Central memory CD4-positive, alpha-beta T cell (primary cell): Measurements from ENCODE around the gene COL26A1.
A peak's percentile ranks its signal among the peaks of the same experiment; 100 is the strongest.
"Not testable (repeated sequence)": the region's sequence is repeated elsewhere in the genome, so short reads cannot be mapped to it uniquely, and the experiment has no call there.

Experiments used
- DNase-seq: peaks from one replicate; pipeline ENCODE4 v3.0.0; 2022

Gene COL26A1

GRCh38 chr7:101402835-101403234, 40.2 kb downstream of the COL26A1 start:
- DNase-seq, result no peak

GRCh38 chr7:101405474-101406067, 42.9 kb downstream of the COL26A1 start:
- no peak for DNase-seq

- peak; percentile 2 for DNase-seq
Measured at GRCh38 chr7:101410743-101411507, 48.2 kb downstream of the COL26A1 start.

GRCh38 chr7:101411508-101411874, 48.8 kb downstream of the COL26A1 start:
- no peak for DNase-seq

DNA sequence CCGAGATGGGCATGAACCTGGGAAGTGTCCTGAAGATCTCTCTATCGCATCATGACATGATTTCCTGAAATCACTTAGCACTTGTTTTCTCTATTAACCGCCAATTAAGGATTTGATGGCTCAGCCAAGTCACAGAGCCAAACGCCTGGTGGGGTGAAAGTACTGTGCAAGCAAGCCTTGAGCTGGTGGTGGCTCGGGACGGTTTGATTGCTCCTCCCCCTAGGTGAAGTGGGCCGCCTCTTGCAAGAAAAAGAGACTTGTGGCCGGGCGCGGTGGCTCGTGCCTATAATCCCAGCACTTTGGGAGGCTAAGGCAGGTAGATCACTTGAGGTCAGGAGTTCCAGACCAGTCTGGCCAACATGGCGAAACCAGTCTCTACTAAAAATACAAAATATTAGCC, 50.3 kb downstream of the COL26A1 start:
- no peak for DNase-seq

GRCh38 chr7:101418694-101419093, 56.0 kb downstream of the COL26A1 start:
- no peak for DNase-seq

DNA sequence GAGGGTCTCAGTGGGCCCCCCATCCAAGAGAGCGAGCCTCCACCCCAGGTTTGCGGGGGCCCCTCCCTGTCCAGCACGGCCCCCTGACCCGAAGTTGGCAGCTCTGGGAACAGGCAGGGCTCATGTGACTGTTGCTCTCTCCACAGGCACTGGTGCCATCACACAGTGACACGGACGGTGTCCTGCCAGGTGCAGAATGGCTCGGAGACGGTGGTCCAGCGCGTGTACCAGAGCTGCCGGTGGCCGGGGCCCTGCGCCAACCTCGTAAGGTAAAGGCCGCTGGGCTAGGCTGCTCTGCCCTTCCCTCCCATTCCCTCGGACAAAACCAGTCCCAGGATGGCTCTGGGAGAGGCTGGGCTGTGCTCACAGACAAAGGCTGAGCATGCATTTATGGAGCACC, 57.2 kb downstream of the COL26A1 start:
- no peak for DNase-seq

- DNase-seq, result no peak
Measured at GRCh38 chr7:101420436-101420835, 57.8 kb downstream of the COL26A1 start.

DNA sequence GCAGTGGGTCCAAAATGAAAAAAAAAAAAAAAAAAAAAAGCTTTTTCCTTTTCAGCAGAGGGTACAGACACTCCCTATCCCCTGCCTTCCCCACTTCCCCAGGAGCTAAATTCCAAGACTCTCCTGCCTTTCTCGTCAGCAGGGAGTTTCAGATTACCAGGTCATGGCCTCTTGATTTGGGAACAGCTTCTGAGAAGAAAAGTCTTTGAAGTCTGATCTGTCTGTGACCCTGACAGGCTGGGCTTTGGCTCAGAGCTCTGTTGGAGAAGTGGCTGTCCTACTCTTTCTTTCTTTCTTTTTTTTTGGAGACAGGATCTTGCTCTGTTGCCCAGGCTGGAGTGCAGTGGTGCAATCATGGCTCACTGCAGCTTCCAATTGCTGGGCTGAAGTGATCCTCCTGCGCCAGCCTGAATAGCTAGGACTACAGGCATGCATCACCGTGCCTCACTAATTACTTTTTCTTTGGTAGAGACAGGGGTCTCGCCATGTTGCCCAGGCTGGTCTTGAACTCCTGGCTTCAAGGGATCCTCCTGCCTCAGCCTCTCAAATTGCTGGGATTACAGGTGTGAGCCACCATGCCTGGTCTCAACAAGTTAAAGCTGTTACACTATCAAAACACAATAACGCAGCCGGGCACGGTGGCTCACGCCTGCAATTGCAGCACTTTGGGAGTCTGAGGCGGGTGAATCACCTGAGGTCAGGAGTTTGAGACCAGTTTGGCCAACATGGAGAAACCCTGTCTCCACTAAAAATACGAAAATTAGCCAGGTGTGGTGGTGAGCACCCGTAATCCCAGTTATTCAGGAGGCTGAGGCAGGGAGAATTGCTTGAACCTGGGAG, 59.9 kb downstream of the COL26A1 start:
- DNase-seq, result no peak

DNA sequence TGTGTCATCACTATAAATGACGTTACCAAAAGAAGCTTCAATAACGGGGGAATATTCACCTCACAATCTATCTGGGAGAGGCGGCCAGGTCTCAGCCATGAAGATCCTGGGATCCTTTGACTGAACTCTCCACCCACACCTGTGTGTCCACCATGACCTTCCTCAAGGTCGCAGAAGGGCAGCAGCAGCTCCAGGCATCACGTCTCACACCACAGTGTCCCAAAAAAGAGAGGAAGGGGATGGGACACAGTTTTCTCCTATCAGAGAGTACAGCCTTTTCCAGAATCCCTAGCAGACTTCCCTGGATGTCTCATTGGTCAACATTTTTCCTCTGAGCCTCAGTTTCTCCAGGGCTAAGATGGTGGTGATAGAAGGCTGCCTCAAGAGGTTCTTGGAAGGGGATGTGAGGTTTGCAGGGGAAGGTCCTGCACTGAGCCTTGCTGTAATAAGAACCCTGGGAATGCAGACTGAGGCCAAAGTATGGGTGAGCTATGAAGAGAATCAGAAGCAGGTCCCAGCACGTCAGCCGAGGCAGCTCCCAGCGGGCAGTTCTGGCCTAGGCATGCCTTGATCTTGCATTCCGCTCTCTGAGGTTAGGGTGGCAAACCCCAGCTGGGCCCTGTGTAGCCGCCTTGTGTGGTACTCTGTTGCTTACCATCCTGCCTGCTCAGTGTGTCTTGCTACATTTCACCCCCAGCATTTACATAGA, 63.8 kb downstream of the COL26A1 start:
- no peak for DNase-seq

DNA sequence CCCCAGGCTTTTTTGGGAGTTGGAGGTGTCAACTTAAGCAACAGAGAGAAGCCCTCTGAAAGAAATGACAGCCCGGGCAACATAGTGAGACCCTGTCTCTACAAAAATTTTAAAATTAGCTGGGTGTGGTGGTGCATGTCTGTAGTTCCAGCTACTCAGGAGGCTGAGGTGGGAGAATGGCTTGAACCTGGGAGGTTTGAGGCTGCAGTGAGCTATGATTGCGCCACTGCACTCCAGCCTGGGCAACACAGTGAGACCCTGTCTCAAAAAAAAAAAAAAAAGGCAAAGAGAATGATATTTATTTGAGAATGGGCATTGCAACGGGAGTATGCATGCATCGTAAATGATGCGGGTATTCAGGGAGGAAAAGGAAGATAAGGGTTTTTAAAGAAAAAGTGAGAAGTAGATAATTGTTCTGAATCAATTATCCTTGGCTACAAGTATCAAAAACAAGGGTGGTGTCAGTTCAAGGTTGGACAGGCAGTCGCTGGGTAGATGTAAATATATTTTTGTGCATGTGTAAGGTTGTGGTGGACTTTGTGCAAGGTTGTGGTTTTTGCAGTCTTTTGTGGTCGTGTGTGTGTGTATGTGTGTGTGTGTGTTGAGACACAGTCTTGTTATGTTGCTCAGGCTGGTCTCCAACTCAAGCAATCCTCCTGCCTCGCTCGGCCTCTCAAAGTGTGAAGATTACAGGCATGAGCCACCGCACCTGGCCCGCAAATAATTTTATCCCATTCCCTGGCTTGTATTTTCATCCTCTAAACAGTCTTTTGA, 65.6 kb downstream of the COL26A1 start:
- DNase-seq, result no peak

DNA sequence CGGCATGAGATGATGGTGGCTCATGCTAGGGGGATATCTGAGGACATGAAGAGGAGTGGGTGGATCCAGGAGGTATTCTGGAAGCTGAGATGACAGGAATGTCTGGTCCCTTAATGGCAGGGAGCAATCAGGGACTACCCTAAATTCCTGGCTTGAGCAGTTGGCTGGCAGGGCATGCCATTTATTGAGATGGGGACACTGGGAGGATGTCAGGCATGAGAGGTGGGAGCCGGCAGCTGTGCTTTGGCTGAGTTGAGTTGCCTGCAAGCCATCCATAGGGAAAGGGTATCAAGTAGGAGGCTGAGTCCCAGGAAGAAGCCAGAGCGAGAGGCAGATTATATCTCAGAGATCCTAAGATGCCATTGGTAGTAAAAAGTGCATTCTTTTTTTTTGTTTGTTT, 69.6 kb downstream of the COL26A1 start:
- DNase-seq, result no peak

DNA sequence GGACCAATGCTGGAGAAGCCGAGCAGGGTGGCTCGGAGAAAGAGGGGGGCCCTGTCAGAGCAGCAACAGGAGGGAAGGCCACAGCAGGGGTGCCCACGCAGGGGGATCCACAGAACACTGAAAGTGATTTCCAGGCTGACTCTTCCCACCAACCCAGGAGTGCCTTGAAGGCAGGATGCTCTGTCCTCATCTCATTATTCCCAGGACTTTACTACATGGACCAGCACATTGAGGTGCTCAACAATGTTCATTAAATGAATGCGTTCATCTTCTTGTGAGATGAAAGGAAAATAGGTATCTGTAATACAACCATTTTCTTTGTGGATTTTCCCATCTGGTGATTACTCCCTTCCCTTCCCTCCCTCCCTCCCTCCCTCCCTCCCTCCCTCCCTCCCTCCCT, 71.0 kb downstream of the COL26A1 start:
- no peak for DNase-seq

DNA sequence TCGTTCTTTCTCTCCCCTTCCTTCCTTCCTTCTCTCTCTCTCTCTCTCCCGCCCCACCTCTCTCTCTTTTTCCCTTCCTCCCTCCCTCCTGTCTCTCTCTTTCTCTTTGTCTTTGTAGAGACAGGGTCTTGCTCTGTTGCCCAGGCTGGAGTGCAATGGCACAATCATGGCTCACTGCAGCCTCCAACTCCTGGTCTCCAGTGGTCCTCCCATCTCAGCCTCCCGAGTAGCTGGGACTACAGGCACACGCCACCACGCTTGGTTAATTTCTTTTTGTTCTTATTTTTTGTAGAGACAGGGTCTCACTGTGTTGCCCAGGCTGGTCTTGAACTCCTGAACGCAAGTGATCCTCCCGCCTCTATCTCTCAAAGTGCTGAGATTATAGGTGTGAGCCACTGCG, 71.5 kb downstream of the COL26A1 start:
- not testable (repeated sequence) for DNase-seq

GRCh38 chr7:101435461-101436220, 73.0 kb downstream of the COL26A1 start:
- no peak for DNase-seq

DNA sequence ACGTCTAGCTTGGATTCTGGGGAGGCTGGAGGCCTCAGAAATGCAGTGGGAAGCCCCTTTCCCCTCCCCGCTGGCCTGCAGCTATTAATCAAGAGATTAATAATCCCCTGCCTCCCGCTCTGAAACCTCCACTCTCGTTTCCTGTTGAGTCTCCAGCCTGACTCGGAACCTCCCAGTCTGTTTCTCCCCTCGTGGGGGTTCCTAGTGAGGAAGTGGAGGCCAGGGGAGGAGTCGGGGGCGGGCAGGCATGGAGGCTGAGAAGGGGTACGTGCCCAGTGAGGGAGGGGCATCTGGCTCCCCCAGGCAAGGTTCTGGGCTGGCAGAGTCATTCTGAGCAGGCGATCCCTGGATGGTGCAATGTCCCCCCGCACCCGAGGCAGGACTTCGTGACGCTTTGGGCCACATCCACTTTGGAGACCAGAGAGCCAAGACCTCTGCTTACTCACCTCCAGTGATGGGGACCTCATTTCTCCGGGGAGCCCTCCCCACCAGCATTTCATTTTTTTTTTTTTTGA, 73.6 kb downstream of the COL26A1 start:
- DNase-seq, result no peak

DNA sequence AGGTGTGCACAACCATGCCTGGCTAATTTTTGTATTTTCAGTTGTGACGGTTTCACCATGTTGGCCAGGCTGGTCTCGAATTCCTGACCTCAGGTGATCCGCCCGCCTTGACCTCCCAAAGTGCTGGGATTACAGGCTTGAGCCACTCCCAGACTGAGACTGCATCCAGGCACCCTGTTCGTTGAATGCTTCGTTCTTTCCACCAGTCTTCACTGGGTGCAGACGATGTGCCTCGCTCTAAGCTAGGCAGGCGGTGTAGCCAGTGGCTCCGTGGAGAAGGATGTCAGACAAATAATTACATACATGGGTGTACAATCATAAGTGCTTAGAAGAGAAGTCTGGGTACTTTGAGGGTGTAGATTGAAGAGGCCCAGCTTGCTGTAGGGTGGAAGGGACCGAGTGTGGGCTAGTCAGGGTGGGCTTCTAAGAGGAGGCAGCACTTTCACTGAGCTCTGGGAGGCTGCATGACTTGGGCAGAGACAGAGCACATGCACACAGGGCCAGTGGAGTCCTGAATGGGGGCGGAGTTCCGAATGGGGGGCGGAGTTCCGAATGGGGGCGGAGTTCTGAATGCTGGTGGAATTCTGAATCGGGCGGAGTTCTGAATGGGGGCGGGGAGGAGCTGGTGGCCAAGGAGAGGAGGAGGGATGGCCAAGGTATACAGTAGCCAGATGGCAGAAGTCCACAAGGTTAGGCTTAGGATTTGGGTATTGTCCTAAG, 74.3 kb downstream of the COL26A1 start:
- no peak for DNase-seq

- no peak for DNase-seq
Measured at GRCh38 chr7:101441890-101442289, 79.2 kb downstream of the COL26A1 start.

DNA sequence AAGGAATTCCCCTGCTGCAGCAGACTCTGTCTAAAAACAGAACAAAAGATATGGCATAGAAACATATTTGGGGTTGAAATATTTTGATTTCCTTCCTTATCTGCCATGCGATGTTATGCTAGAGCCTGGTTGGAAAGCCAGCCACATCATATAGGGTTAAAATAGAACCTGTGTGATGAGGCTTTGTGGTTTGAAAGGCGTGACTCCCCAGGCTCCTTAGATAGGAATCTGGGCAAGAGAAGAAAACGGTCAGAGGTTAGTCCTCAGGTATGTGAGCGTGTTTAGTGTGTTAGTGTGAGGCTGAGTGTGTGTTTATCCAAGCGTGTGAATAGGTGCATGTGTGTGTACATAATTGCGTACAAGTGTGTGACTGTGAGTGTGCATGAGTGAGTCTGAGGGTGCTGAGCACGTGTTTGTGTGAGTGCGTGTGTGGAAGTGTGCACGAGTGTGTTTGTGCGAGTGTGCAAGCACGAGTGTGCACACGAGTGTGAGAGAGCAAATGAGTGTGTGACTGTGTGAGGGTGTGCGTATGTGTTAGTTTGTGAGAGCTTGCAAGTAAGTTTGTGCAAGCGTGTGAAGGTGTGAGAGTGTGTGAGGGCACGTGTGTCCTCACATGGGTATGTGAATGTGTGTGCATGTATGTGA, 79.9 kb downstream of the COL26A1 start:
- DNase-seq, result no peak

GRCh38 chr7:101450064-101450463, 87.4 kb downstream of the COL26A1 start:
- no peak for DNase-seq
